ENCODE data around the gene MKLN1. TPM values are rescaled to one million over a fixed set of nuclear protein-coding genes. Genes with fewer than 3 reads are reported as not detected.

The MKLN1 gene
- polyA plus RNA-seq, 1 donor: 47.0 TPM

GRCh38 chr7:131546126-131546525 is 218.4 kb downstream of the MKLN1 start:
- no peak for DNase-seq

Other genes with a start within 250 kb of the MKLN1 start
- 786 TPM for gene PODXL, start 228.8 kb downstream of the MKLN1 start, polyA plus RNA-seq (ENCODE audit: insufficient read length)

Measured in left kidney (tissue), 2 donors.